Ishikawa (cell line): ENCODE measurements around the gene VWA5B1.

Source experiments
- CEBPB ChIP-seq: IDR thresholded peaks from 2 replicates; pipeline ENCODE4 v1.6.1; 2012
- CREB1 ChIP-seq: IDR thresholded peaks from 2 replicates; pipeline ENCODE4 v1.6.1; 2012; ENCODE audit warnings: low read depth
- EGR1 ChIP-seq: IDR thresholded peaks from 2 replicates; pipeline ENCODE4 v1.6.1; 2012
- EP300 ChIP-seq: IDR thresholded peaks from 2 replicates; pipeline ENCODE4 v1.6.1; 2012; ENCODE audit warnings: borderline replicate concordance
- NFIC ChIP-seq: IDR thresholded peaks from 2 replicates; pipeline ENCODE4 v1.6.1; 2012
- RAD21 ChIP-seq: IDR thresholded peaks from 2 replicates; pipeline ENCODE4 v1.6.1; 2012; ENCODE audit warnings: low read depth
- TAF1 ChIP-seq: IDR thresholded peaks from 2 replicates; pipeline ENCODE4 v1.6.1; 2012; ENCODE audit warnings: low read depth, mild to moderate bottlenecking
- TEAD4 ChIP-seq: IDR thresholded peaks from 2 replicates; pipeline ENCODE4 v1.6.1; 2012
- YY1 ChIP-seq: IDR thresholded peaks from 2 replicates; pipeline ENCODE4 v1.6.1; 2012; ENCODE audit warnings: low read depth
- TF ChIP-seq, protein P1 (sequence below): IDR thresholded peaks from 2 replicates; pipeline ENCODE4 v1.6.1; 2012; ENCODE audit warnings: low read depth, mild to moderate bottlenecking
- TF ChIP-seq, protein P2 (sequence below): IDR thresholded peaks from 2 replicates; pipeline ENCODE4 v1.6.1; 2012

DNA sequence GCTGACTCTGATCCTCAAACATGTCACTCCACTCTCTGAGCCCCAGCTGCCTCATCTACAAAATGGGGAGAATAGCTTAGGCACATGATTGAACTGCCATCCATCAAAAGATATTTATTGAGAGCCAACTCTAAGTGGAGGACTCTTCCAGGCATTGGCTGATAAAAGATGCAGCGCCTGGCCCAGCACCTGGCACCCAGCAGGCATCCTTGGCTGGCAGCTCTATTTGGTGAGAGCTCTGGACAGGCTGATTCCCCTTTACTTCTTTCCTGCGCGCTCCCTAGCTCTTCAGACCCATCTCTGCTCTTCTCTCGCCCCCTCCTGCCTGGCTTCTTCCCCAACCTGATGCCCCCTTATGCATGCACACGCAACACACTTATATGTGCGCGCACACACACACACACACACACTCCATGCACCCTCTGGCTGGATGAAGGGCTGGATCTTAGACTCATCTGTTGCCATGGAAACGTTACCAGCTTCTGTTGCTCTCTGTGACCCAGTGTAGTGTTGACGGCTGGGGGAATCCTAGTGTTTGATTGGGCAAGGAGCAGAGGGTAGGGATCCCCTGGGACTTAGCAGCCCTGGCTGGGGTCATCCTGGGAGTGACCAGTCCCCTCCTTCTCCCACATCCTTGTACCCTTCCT is 49.3 kb downstream of the VWA5B1 start:
- TF ChIP-seq EP300: no peak
- TF ChIP-seq, protein P1, sequence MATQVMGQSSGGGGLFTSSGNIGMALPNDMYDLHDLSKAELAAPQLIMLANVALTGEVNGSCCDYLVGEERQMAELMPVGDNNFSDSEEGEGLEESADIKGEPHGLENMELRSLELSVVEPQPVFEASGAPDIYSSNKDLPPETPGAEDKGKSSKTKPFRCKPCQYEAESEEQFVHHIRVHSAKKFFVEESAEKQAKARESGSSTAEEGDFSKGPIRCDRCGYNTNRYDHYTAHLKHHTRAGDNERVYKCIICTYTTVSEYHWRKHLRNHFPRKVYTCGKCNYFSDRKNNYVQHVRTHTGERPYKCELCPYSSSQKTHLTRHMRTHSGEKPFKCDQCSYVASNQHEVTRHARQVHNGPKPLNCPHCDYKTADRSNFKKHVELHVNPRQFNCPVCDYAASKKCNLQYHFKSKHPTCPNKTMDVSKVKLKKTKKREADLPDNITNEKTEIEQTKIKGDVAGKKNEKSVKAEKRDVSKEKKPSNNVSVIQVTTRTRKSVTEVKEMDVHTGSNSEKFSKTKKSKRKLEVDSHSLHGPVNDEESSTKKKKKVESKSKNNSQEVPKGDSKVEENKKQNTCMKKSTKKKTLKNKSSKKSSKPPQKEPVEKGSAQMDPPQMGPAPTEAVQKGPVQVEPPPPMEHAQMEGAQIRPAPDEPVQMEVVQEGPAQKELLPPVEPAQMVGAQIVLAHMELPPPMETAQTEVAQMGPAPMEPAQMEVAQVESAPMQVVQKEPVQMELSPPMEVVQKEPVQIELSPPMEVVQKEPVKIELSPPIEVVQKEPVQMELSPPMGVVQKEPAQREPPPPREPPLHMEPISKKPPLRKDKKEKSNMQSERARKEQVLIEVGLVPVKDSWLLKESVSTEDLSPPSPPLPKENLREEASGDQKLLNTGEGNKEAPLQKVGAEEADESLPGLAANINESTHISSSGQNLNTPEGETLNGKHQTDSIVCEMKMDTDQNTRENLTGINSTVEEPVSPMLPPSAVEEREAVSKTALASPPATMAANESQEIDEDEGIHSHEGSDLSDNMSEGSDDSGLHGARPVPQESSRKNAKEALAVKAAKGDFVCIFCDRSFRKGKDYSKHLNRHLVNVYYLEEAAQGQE: no peak
- no peak for TF ChIP-seq YY1
- TF ChIP-seq, protein P2, sequence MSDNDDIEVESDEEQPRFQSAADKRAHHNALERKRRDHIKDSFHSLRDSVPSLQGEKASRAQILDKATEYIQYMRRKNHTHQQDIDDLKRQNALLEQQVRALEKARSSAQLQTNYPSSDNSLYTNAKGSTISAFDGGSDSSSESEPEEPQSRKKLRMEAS: no peak
- no peak for TF ChIP-seq CREB1
- no peak for TF ChIP-seq CEBPB
- no peak for TF ChIP-seq TAF1
- no peak for TF ChIP-seq RAD21
- no peak for TF ChIP-seq TEAD4
- TF ChIP-seq NFIC: no peak
- TF ChIP-seq EGR1: no peak
